ENCODE results near the gene UBA3.

- TF ChIP-seq EZH2 (IDR thresholded peaks at IDR 0.05; ENCODE audit: borderline replicate concordance, low read length) (no peak), CTCF (IDR thresholded peaks at IDR 0.05; ENCODE audit: low read length) (no peak)
Measured at GRCh38 chr3:69119681-69120080, 39.5 kb upstream of the UBA3 start.

Measured in OCI-LY1 (cell line).